ENCODE results near the gene CAMK2N2. TPM values are rescaled to one million over a fixed set of nuclear protein-coding genes. Genes with fewer than 3 reads are reported as not detected.

Gene CAMK2N2
- total RNA-seq, 1 experiment from 2014 or later: 2.2 TPM

DNA sequence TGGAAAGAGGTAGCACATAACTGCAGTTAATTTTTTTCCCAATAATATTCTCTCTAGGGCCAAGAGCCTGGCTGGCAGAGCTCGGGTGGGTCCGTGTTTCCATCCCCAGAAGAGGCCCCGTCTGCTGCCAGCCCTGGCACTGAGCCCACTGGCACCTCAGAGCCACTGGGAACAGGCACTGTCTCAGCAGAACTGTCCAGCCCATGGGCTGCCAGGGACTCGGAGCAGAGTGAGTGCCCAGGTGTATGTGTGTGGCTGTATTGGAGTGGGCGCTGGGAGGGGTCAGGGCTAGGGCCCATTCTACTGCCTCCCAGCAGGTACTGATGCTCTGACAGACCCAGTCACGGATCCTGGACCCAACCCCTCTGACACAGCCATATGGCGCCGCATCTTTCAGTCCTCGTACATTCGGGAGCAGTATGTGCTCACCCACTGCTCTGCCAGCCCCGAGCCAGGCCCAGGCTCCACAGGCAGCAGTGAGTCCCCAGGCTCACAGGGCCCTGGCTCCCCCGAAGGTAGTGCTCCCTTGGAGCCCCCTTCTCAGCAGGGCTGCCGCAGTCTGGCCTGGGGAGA, 23.0 kb downstream of the CAMK2N2 start:
- no peak overlapping the region for H3K27ac ChIP-seq
- 0 out of 2 replicates have a peak, but pooled peaks cover 12% of the 10 kb centered on the region for H3K36me3 ChIP-seq (ENCODE audit: low read depth)
- H3K4me2 ChIP-seq: no peak overlapping the region
- H3K4me1 ChIP-seq (replicated peaks; ENCODE audit: insufficient read depth): peaks cover 17% of the 10 kb centered on the region
- no peaks in the 10 kb centered on the region for H3K9me3 ChIP-seq (ENCODE audit: insufficient read depth, low read depth)
- no peaks in the 10 kb centered on the region for H3K79me2 ChIP-seq (ENCODE audit: low read depth)
- BruUV-seq (replicated peaks): no TSS peak
- intact Hi-C loops (cut with micrococcal nuclease; ENCODE audit: unreplicated experiment): no loop called here
- no peak overlapping the region for H3K4me3 ChIP-seq
- H4K20me1 ChIP-seq (ENCODE audit: insufficient read depth): peaks cover 17% of the 10 kb centered on the region
- POLR2A ChIA-PET (ENCODE audit: unreplicated experiment): interaction anchor here (0.7 kb wide), 1 partner anchor 57 kb away, joined by 6 read pairs; no protein-coding TSS in a partner anchor
- H2AFZ ChIP-seq: no peak overlapping the region
- TF ChIP-seq EZH2 (IDR thresholded peaks at IDR 0.05; ENCODE audit: low read depth): no peak
- TF ChIP-seq CTCF (conservative IDR thresholded peaks at IDR 0.05): no peak
- no peak for DNase-seq
- no peaks in the 10 kb centered on the region for H3K9me2 ChIP-seq (ENCODE audit: insufficient read depth)
- peaks cover 29% of the 10 kb centered on the region for H3F3A ChIP-seq (ENCODE audit: insufficient read depth, low read depth)
- CTCF ChIA-PET: interaction anchor here (0.6 kb wide), 2 partner anchors 61 to 624 kb away, joined by 3 read pairs; no protein-coding TSS in a partner anchor
- H3K27me3 ChIP-seq (ENCODE audit: insufficient read depth, low read depth): no peaks in the 10 kb centered on the region

- no TSS peak for BruUV-seq (replicated peaks)
- H2AFZ ChIP-seq: no peak overlapping the region
These were observed 23.5 kb downstream of the CAMK2N2 start for GRCh38 chr3:184237807-184238206.

GRCh38 chr3:184237211-184237610, 24.1 kb downstream of the CAMK2N2 start:
- no peak for DNase-seq
- POLR2A ChIA-PET (ENCODE audit: unreplicated experiment): interaction anchor here (0.6 to 0.7 kb wide), 2 partner anchors 38 to 342 kb away, joined by 4 to 18 read pairs; no protein-coding TSS in a partner anchor
- Histone ChIP-seq H2AFZ (no peak overlapping the region), H3K27me3 (ENCODE audit: insufficient read depth, low read depth) (peaks cover 9% of the 10 kb centered on the region; the same call in 1 of the 2 replicates), H3K4me1 (replicated peaks; ENCODE audit: insufficient read depth) (peaks cover 12% of the 10 kb centered on the region), H3K9me3 (ENCODE audit: insufficient read depth, low read depth) (no peaks in the 10 kb centered on the region), H4K20me1 (ENCODE audit: insufficient read depth) (peaks cover 10% of the 10 kb centered on the region), H3K9me2 (ENCODE audit: insufficient read depth) (no peaks in the 10 kb centered on the region), H3F3A (ENCODE audit: insufficient read depth, low read depth) (peaks cover 17% of the 10 kb centered on the region; the same call in 1 of the 2 replicates), H3K4me2 (no peak overlapping the region), H3K79me2 (ENCODE audit: low read depth) (no peaks in the 10 kb centered on the region), H3K4me3 (no peak overlapping the region), H3K27ac (no peak overlapping the region), H3K36me3 (ENCODE audit: low read depth) (0 out of 2 replicates have a peak, but pooled peaks cover under 1% of the 10 kb centered on the region)
- intact Hi-C loops (cut with micrococcal nuclease; ENCODE audit: unreplicated experiment): no loop called here
- TF ChIP-seq CTCF (conservative IDR thresholded peaks at IDR 0.05) (no peak), EZH2 (IDR thresholded peaks at IDR 0.05; ENCODE audit: low read depth) (no peak)
- CTCF ChIA-PET: interaction anchor here (0.9 kb wide), 1 partner anchor 10 kb away, joined by 3 read pairs; no protein-coding TSS in a partner anchor
- no TSS peak for BruUV-seq (replicated peaks)

More at GRCh38 chr3:184237807-184238206, 23.5 kb downstream of the CAMK2N2 start:
- Histone ChIP-seq H3K4me1 (replicated peaks; ENCODE audit: insufficient read depth) (peaks cover 17% of the 10 kb centered on the region), H3K27me3 (ENCODE audit: insufficient read depth, low read depth) (0 out of 2 replicates have a peak, but pooled peaks cover 3% of the 10 kb centered on the region), H3K36me3 (ENCODE audit: low read depth) (0 out of 2 replicates have a peak, but pooled peaks cover 6% of the 10 kb centered on the region), H4K20me1 (ENCODE audit: insufficient read depth) (peaks cover 15% of the 10 kb centered on the region), H3K79me2 (ENCODE audit: low read depth) (no peaks in the 10 kb centered on the region), H3K9me2 (ENCODE audit: insufficient read depth) (no peaks in the 10 kb centered on the region), H3K4me3 (no peak overlapping the region), H3K9me3 (ENCODE audit: insufficient read depth, low read depth) (no peaks in the 10 kb centered on the region), H3F3A (ENCODE audit: insufficient read depth, low read depth) (peaks cover 23% of the 10 kb centered on the region; the same call in 1 of the 2 replicates), H3K4me2 (no peak overlapping the region), H3K27ac (no peak overlapping the region)
- intact Hi-C loops (cut with micrococcal nuclease; ENCODE audit: unreplicated experiment): no loop called here
- ChIA-PET CTCF (interaction anchor here (0.6 kb wide), 2 partner anchors 61 to 623 kb away, joined by 3 read pairs; no protein-coding TSS in a partner anchor), POLR2A (ENCODE audit: unreplicated experiment) (interaction anchor here (0.7 kb wide), 1 partner anchor 57 kb away, joined by 6 read pairs; no protein-coding TSS in a partner anchor)
- TF ChIP-seq CTCF (conservative IDR thresholded peaks at IDR 0.05) (no peak), EZH2 (IDR thresholded peaks at IDR 0.05; ENCODE audit: low read depth) (no peak)
- DNase-seq: no peak
